ENCODE measurements around the gene STX3. TPM values are rescaled to one million over a fixed set of nuclear protein-coding genes. Genes with fewer than 3 reads are reported as not detected.

STX3 gene
- total RNA-seq, 1 donor from 2014 or later: 42.1 TPM

GRCh38 chr11:59822989-59823566, 67.9 kb downstream of the STX3 start:
- Mint-ChIP-seq H3K36me3 (ENCODE audit: unreplicated experiment) (no peaks in the 10 kb centered on the region), H3K9me3 (ENCODE audit: unreplicated experiment) (no peaks in the 10 kb centered on the region), H3K4me3 (ENCODE audit: unreplicated experiment) (no peak overlapping the region), H3K4me1 (ENCODE audit: low read depth, unreplicated experiment) (no peaks in the 10 kb centered on the region), H3K27ac (ENCODE audit: unreplicated experiment) (no peak overlapping the region), H3K27me3 (ENCODE audit: unreplicated experiment) (no peaks in the 10 kb centered on the region)
- DNase-seq: peak; percentile 22
- peak; percentile 67 for TF ChIP-seq CTCF (IDR thresholded peaks at IDR 0.05; ENCODE audit: partially characterized antibody, unreplicated experiment)

- Mint-ChIP-seq H3K4me3 (ENCODE audit: unreplicated experiment) (no peak overlapping the region), H3K36me3 (ENCODE audit: unreplicated experiment) (no peaks in the 10 kb centered on the region), H3K4me1 (ENCODE audit: low read depth, unreplicated experiment) (no peaks in the 10 kb centered on the region), H3K27me3 (ENCODE audit: unreplicated experiment) (no peaks in the 10 kb centered on the region), H3K9me3 (ENCODE audit: unreplicated experiment) (no peaks in the 10 kb centered on the region), H3K27ac (ENCODE audit: unreplicated experiment) (no peak overlapping the region)
- no peak for TF ChIP-seq CTCF (IDR thresholded peaks at IDR 0.05; ENCODE audit: partially characterized antibody, unreplicated experiment)
- no peak for DNase-seq
These were observed 74.2 kb downstream of the STX3 start for GRCh38 chr11:59829358-59829757.

- no peaks in the 10 kb centered on the region for H3K27me3 Mint-ChIP-seq (ENCODE audit: unreplicated experiment)
- TF ChIP-seq CTCF (IDR thresholded peaks at IDR 0.05; ENCODE audit: partially characterized antibody, unreplicated experiment): no peak
- H3K9me3 Mint-ChIP-seq (ENCODE audit: unreplicated experiment): peaks cover 1% of the 10 kb centered on the region
- H3K4me3 Mint-ChIP-seq (ENCODE audit: unreplicated experiment): no peak overlapping the region
- no peaks in the 10 kb centered on the region for H3K36me3 Mint-ChIP-seq (ENCODE audit: unreplicated experiment)
- H3K27ac Mint-ChIP-seq (ENCODE audit: unreplicated experiment): no peak overlapping the region
- no peaks in the 10 kb centered on the region for H3K4me1 Mint-ChIP-seq (ENCODE audit: low read depth, unreplicated experiment)
- no peak for DNase-seq
These were observed 78.4 kb downstream of the STX3 start for GRCh38 chr11:59833602-59834001.

- no peaks in the 10 kb centered on the region for H3K4me1 Mint-ChIP-seq (ENCODE audit: low read depth, unreplicated experiment)
- no peak for DNase-seq
- no peaks in the 10 kb centered on the region for H3K36me3 Mint-ChIP-seq (ENCODE audit: unreplicated experiment)
These were observed 84.4 kb downstream of the STX3 start for GRCh38 chr11:59839615-59840014.

More at GRCh38 chr11:59839615-59840014, 84.4 kb downstream of the STX3 start:
- H3K27me3 Mint-ChIP-seq (ENCODE audit: unreplicated experiment): no peaks in the 10 kb centered on the region
- H3K4me3 Mint-ChIP-seq (ENCODE audit: unreplicated experiment): no peak overlapping the region
- TF ChIP-seq CTCF (IDR thresholded peaks at IDR 0.05; ENCODE audit: partially characterized antibody, unreplicated experiment): no peak
- peaks cover 1% of the 10 kb centered on the region for H3K9me3 Mint-ChIP-seq (ENCODE audit: unreplicated experiment)
- no peak overlapping the region for H3K27ac Mint-ChIP-seq (ENCODE audit: unreplicated experiment)

Data from glutamatergic neuron (in vitro differentiated cells).